ENCODE results near the gene CNTNAP5.

Gene CNTNAP5

DNA sequence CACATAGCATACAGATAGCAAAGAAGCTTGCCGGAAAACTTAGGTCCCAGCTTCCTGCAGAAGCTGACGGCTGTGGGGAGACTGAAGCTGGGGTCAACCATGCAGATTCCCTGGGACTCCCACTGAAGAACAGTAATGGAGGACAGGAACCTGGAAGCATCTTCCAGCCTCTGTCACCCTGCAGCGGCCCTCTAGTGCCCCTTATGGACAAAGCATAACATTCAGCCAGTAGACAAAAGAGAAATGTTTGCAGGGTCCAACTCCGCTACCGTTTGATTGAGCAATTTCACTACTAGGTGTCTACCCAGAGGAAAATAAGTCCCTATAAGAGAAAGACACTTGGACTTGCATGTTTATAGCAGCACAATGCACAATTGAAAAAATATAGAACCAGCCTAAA is 460.6 kb downstream of the CNTNAP5 start:
- DNase-seq: no peak

DNA sequence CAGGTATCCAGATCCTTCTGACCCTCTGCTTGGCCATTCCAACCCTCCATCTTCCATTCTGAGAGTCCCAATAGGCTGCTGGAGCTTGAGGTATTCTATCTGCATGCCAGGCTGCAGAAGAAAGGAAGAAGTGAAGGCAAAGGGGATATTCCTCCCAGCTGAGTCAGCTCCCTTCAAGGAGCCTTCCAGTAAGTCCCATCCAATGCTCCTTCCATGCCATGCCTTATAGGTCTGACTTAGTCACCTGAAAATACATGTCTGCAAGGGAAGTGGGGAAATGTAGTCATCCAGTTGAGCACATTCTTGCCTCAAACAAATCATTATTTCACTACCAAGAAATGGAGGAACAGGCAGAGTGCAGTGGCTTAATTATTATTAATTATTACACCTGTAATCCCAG is 464.6 kb downstream of the CNTNAP5 start:
- DNase-seq: no peak

DNA sequence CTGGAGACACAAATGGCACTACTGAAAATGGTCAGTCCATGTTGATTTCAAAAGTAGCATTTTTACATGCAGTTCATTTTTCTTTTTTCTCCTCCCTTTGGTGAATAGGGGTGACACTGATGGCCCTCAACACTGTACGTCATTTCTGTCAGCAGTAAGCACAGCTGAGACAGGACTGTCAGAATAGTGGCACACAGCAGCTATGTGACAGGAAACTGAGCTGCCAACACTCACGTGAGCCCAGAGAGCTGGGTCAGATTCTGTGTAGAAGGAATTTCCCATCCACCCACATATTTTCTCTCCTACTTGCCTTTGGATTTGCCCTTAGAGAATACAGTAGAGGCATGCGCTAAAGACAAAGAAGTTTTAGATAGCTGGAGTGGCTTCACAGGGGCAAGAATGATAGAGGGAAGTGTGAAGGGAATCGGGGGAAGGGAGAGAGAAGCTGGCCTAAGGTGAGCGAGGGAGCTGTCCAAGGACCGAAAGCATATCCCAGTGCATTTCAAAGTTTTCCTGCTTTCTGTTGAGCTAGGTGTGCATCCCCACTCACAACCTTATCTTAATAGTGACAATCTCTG is 476.6 kb downstream of the CNTNAP5 start:
- DNase-seq: no peak

DNA sequence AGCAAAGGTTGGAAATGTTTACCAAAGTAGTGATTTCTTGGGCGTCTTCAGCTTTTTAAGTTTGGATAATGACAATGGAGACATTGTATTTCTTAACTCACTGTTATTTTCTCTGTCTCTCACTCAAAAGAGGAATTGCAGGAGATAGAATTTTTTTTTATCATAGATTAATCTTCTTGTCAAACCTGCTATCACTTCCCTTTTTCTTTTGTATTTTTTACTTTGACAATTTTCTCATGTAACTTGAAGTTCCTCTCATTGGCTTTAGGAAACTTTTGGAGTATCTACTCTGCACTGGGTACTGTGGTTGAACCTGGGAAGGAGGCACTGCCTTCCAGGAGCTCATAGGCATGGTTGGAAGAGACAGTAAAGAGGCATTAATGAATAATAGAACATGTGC is 489.1 kb downstream of the CNTNAP5 start:
- no peak for DNase-seq

DNA sequence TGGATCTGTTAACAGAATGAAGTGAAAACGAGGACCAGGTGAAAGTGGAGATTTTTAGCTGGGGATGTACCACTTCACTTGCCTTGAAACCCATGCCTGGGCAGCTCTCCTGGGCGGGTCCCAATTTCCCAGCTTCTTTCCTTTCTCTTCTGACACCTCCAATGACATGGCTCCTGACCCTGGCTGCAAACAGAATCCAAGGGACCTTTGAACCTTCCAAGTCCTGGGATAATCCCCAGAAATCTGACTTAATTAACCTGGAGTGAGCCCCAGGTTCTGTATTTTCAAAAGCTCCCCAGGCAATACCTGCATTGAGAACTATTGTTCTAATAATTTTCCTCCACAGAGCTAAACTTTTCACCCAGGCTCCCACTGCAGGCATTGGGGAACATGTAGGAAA is 495.9 kb downstream of the CNTNAP5 start:
- DNase-seq: no peak

DNA sequence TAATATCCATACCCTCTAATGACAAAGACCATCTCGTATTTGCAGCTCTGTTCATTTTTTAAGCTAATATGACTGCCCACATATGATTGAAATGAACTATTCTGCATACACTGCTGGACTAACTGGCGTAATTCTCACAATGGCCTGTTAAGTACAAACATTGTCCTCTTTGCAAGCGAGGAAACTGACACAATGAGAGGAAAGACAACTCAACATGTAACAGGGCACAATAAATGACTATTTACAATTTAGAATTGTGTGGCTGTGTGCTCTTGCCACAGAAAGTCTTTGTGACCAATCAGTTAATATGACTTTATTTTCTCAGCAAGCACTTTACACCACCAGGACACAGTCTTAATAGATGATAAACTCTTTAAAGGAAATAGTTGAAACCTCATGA is 498.0 kb downstream of the CNTNAP5 start:
- DNase-seq: no peak

DNA sequence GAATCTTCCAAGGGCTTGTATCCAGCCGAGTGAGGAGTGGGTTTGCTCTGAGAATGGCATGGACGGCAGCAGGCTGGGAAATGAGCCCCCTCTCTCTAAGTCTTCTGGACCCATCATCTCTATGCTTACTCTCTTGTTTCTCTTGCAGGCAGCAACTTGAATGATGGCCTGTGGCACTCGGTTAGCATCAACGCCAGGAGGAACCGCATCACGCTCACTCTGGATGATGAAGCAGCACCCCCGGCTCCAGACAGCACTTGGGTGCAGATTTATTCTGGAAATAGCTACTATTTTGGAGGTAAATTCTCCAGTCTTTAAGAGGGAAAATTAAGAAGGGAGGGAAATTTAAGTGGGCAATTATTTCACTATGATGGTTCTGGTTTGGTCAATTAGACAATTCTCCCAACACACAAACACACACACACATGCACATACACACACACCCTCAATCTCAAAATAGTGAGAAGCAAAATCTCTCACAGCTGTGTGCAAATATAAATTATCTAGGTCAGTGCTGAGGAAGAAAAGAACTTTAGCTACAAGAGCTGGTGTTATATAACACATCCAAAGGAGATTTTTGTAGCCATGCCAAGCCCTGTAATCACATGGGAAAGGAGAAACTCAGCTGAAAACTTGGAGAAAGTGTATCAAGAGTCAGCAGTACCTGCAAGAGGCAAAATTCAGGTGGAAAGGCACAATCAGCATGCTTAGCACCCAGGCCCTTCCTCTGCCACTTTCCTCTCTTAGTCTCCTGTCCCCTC is 499.2 kb downstream of the CNTNAP5 start:
- no peak for DNase-seq

DNA sequence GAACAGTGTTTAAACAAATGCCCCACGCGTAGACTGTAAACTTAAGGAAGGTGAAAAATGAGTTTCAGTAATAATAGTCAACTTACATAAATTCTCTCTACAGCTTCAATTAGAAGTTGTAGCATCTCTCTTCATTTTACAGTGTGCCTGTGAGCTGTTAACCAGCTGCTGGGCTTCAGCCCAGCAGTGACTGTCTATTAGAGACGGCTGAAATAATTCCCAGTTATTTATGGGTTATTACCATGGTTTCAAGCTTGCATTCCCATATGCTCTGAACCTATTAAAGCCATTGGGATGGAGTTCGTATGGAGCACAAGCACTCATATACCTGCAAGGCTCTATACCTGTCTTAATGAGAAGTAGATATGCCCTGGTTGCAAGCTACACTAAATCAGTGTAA is 501.1 kb downstream of the CNTNAP5 start:
- DNase-seq: no peak

DNA sequence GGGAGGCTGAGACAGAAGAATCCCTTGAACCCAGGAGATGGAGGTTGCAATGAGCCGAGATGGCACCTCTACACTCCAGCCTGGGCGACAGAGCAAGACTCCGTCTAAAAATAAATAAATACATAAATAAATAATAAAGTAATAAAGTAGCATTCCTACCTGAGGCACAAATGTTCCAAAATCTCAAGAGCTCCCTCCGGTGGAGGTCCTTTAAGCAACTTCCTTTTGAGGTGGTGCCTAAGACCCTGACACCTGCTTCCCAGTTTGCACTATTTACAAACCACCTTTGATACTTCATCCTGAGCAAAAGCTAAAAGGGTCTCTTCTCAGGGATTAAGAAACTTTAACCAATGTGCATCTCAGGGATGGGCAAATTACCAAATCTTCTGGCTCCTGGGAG is 505.1 kb downstream of the CNTNAP5 start:
- DNase-seq: no peak

DNA sequence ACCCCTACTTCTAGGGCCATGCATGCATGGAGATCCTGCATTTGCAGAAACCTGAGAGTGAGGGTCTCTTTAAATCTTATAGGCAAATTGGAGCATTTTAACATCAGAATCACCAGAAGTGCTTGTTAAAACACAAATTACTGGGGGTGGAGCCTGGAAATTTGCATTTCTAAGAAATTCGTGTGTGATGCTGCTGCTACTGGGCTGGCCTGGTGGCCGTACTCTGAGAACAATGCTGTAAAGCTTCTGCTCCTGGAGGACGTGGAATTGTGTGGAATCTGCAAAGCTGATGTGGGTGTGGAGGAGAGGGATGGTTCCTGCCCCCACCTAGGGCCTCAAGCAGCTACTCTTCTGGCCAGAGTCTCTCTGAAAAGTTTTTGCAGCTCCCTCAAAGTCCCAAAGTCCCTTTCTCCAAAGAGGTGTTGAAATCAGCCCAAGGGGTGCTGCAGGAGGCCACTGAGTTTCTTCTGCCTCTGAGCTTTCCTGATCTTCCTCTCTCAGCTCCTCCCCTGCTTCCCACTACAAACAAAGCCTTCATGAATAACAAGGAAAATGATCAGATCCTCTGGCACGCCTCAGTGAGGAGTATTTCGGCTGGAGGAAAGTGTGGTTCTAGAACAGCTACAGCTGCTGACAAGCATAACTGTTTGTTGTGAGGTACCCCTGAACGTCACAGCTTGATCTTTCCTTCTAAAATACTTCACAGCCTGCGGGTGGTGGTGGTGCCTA is 508.3 kb downstream of the CNTNAP5 start:
- DNase-seq: no peak

DNA sequence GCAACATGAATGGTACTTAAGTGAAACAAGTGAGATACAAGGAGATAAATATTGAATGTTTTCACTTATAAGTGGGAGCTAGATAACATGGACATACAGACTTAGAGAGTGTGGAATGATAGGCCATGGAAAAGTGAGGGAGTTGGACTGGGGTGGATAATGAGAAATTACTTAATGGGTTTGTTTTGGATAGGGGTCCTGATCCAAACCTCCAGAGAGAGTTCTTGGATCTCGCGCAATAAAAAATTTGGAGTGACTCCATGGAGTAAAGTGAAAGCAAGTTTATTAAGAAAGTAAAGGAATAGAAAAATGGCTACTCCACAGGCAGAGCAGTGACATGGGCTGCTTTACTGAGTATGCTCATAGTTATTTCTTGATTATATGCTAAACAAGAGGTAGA is 508.9 kb downstream of the CNTNAP5 start:
- DNase-seq: no peak

DNA sequence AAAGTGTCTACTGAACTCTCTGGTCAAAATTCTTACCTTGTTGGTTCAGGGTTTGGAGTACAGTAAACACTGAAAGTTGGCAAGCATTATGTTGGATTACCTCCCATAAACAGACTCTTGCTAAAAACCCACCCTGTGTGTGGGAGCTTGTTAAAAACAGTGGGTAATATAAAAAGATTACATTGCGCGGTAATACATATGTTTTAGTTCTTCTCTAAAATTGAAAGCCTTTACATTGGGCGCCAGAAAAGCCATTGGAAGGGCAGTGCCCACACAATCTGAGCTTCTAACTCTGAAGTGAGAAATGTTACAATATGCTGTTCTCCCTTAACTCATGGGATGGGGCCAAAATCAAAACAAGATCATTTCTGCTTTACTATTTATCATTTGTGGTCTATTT is 510.7 kb downstream of the CNTNAP5 start:
- DNase-seq: no peak

DNA sequence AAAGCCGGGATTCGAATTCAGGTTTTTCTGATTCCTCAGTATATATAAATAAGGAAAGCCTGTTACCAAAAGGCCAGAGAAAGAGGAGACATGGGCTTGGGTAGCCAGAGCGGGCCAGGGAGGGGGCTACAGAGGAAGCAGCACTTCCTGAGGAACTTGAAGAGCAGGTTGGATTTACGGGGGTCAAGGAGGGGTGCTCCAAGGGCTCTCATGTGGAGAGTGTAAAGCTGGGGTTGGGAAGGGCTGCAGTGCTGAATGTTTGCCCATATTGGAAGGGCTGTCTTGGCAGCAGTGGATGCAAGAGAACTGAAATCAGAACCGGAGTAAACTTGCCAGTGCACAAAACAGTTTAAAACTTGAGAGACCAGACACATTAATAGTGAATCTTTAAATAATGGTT is 511.5 kb downstream of the CNTNAP5 start:
- DNase-seq: no peak

DNA sequence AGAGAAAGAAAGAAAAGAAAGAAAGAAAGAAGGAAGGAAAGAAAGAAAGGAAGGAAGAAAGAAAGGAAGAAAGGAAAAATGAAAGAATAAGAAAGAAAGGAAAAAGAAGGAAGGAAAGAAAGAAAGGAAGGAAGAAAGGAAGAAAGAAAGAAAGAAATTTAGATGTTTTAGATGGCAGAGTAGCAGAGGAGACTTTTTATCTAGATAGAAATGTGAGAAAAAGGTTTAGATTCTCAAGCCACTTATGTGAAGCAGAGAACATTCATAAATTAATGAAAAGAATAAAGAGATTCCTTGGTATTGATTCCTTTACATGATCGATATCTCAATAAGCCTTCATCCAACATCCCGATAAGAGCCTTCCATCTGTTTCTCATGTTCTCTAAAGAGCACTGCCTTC is 513.5 kb downstream of the CNTNAP5 start:
- no peak for DNase-seq

DNA sequence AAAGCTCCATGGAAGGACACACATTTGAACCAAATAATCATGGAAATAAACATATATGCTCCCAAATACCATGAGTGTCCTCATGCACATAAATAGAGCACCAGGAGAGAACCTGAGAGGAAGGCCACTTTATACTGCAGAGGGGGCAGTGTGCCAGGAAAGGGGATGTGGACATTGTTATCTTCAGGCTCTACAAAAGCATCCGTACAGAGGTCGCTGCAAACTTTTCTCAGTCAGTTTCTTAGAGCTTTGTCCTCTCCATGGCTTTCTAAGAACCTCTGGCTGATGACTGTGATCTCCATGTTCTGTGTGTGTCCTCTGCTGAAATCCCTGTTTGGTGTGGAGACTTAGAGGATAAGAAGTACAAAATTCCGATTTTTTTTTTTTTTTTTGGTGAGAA is 515.7 kb downstream of the CNTNAP5 start:
- no peak for DNase-seq

DNA sequence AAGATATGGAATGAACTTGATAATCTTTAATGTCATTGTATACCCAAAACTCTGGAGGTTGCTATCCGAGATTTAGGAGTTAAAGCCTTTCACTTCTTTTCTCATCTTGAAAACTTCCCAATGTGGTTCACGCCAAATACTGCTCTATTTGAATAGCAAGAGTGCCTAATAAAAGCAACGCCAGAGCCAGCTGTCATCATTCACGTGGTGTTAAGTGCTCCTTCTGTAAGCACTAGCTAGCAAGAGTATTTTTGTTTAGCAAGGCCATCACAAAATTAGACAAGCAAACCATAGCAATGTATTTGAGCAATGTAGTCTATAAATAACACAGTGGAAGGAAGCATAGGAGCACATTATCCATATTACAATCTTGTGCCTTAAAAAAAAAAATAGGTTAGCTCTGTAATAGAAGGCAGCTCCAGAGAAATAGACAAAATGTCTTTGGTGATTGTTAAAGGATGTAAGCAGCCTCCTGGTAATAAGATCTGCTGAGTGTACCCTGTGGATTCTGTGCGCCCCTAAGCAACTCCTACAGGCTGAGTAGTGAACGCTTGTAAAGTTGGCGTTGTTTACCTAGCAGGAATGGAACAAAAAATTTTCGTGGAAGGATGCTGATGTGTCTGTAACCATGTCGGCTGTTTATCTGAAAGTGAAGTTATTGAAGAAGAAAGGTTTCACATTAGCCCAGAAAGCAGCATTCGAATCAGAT is 518.0 kb downstream of the CNTNAP5 start:
- no peak for DNase-seq

DNA sequence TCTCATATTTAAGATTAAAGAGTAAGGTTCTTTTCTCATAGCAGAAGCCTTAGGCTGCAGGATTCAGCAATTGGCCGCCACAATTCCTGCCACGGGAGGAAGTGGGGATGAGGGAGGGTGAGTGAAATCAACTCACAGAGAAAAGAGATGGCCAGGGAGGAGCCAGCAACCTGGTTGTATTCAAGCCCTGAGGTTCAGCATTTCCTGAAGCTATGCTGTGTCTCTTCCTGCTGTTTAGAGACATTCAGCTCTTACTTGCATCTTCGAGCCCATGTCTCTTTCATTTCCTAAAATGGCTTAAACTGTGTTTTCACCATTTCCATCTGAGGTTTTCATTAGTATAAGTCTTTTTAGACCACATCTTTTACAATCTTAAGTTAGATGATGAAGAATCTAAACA is 522.6 kb downstream of the CNTNAP5 start:
- DNase-seq: no peak

DNA sequence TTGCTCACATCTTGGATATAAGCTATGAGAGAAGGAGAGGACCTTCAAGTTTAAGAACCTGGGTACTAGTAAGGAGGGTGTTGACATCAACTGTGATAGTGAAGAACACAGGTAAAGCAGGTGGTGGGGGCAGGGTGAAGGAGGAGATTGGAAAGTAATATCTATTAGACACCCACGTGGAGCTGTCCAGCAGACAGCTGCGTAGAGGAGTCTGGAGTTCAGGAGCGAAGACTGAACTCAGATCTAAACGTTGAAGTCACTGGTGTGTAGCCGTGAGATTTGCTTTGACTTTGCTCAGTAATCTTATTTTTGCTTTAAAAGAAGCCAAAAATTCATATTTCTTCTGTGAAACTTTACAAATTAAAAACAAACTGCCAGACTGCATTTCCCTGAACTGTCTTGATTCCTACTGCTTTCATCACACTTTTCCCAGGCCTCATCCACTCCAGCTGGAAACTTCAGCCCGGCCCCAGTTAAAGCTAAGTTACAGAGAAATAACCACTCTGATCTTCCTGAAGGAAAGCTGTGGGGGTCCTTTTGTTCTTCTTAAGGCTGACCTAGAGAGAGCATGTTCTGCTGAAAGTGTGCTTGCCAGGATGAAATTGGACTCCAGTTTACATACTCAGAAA is 533.3 kb downstream of the CNTNAP5 start:
- DNase-seq: no peak

DNA sequence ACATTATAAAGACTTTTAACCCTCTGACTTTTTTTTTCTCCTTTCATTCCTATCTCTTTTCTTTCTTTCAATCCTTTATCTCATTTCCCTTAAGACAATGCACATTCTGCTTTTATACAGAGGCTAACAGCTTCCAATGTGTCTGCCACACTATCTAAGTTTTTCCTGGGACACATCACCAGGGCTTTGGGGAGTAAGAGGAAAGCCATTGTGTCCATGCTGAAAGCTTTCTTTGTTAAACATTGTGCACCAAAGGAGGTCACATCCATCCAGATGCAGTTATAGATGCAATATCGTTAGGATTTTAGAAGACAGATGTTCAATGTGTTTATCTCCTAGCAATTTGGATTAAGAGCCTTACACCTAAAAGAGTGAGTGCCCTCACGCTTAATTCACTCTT is 534.1 kb downstream of the CNTNAP5 start:
- DNase-seq: no peak

DNA sequence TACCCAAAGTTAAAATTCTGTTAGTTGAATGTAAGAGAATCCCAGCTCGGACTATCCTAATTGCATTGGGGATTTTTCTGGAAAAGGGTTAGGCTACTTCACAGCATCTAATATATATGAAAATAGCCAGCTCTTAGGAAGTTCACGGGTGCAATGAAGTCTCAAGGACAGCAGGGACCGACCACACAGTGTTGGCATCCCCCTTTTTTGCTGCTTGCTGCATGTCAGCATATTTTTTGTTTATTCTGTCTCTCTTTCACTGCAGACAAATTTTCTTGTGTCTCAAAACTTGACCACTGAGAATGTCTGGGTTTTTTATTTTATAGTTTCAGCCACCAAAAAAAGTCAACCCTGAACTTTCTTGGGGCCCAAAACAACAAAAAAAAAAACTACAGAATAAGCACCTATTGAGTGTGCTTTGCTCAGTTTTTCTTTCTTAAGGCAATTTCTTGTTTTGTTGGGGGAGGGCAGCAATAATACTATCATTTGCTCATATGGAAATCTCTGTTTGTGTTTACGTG is 535.6 kb downstream of the CNTNAP5 start:
- DNase-seq: no peak

DNA sequence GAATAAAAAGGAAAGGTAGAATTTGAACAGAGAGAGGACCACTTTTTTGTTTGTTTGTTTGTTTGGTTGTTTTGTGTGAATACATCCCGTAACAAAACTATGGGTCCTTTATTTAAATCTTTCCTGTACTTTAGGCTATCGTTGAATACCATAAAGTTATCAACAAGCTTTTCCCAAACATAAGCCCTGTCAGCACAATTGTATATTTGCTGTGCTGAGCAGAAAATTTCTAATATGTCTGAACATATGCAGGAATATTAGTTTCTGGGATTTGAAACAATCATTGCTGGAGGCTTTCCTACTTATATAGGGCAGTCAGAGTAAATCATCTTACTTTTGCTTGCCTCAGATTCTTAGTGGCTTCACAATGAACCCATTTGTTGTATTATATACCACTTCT is 536.4 kb downstream of the CNTNAP5 start:
- no peak for DNase-seq

DNA sequence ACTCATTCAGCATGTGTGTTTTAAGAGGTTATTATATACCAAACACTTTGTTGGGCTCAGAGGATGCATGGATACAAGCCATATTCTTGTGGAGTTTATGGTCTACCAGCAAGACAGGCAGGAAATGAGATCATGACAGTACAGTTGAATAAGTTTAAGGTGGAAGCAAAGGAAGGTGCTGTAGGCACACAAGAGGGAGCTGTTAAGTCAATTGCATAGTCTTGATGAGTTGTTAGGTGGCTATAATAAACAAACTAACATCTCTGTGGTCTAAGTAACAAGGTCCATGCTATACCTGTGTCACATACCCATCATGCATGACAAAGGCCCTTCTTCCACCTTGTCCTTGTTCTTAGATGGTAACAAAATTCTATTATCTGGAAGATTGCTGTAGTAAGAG is 538.3 kb downstream of the CNTNAP5 start:
- no peak for DNase-seq

DNA sequence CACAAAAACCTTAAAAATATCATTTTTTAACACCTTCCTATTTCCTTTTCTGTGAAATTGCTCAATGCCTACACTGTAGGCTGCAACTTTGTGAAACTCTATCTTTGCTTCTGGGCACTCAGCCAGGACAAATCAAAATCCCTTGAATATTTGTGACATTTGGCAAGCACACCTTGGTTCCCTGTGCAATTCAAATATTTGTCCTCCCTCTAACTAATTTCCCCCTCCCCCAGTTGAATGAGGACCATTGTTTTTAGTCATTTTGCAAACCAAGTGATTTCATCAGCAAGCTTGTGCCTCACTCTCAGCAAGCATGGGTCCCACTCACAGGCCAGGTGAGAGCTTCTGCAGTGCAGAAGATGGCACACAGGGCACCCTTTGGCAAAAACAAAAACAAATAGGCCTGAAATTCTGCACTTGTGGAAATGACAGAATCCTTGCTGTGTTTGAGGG is 541.5 kb downstream of the CNTNAP5 start:
- DNase-seq: no peak

Measured in cerebellar nuclear complex (tissue), 1 donor.